HG03378 (cell line): ENCODE measurements around the gene PPIF.

Experiments used
- ATAC-seq: cut with Tn5 transposase; IDR thresholded peaks from one replicate; pipeline ENCODE4 v1.9.1; 2021; ENCODE audit warnings: mild to moderate bottlenecking, moderate library complexity; ENCODE audit not compliant: unreplicated experiment

PPIF gene

GRCh38 chr10:79385392-79385795 lies 38.1 kb downstream of the PPIF start:
- no peak for ATAC-seq

GRCh38 chr10:79385804-79386531 lies 38.7 kb downstream of the PPIF start:
- ATAC-seq = no peak

- no peak for ATAC-seq
Measured at GRCh38 chr10:79386637-79387465, 39.6 kb downstream of the PPIF start.

GRCh38 chr10:79387466-79387973 lies 40.3 kb downstream of the PPIF start:
- no peak for ATAC-seq

GRCh38 chr10:79387974-79388850 lies 40.9 kb downstream of the PPIF start:
- ATAC-seq = no peak

- ATAC-seq = no peak
Measured at GRCh38 chr10:79390057-79390456, 42.8 kb downstream of the PPIF start.

- ATAC-seq = no peak
Measured at GRCh38 chr10:79390551-79391229, 43.4 kb downstream of the PPIF start.

- ATAC-seq = no peak
Measured at GRCh38 chr10:79391231-79392019, 44.2 kb downstream of the PPIF start.

- ATAC-seq = no peak
Measured at GRCh38 chr10:79392020-79392398, 44.7 kb downstream of the PPIF start.

- ATAC-seq = no peak
Measured at GRCh38 chr10:79392506-79393176, 45.4 kb downstream of the PPIF start.

- no peak for ATAC-seq
Measured at GRCh38 chr10:79393221-79393923, 46.1 kb downstream of the PPIF start.

- no peak for ATAC-seq
Measured at GRCh38 chr10:79393924-79394610, 46.8 kb downstream of the PPIF start.

GRCh38 chr10:79394664-79395063 lies 47.4 kb downstream of the PPIF start:
- no peak for ATAC-seq

- no peak for ATAC-seq
Measured at GRCh38 chr10:79396520-79396919, 49.3 kb downstream of the PPIF start.

- ATAC-seq = no peak
Measured at GRCh38 chr10:79397051-79397450, 49.8 kb downstream of the PPIF start.

GRCh38 chr10:79397575-79398303 lies 50.5 kb downstream of the PPIF start:
- no peak for ATAC-seq

- ATAC-seq = no peak
Measured at GRCh38 chr10:79398642-79399041, 51.4 kb downstream of the PPIF start.
